ENCODE measurements around the gene TAC3.

TAC3 gene

DNA sequence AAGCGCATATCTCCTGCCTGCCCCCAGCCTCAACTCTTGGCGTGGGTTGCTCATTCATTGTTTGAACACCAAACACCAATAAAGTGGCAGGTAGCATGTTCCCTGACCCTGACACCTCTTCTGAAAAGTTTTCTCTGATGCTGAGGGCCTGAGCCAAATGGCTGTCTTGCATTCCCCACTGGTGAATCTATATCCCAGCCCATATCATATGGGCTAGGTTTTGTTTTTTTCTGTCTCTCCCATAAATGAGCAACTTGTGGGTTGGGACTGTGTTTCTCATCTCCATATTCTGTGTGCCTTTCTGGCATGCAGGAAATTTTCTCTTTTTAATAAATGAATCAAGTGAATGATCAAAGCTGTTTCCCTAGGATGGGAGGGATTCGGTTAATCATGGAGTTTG is 28.6 kb upstream of the TAC3 start:
- H3K4me3 ChIP-seq (replicated peaks; ENCODE audit: low read depth, low read length) = no peak overlapping the region
- TF ChIP-seq, protein P1, sequence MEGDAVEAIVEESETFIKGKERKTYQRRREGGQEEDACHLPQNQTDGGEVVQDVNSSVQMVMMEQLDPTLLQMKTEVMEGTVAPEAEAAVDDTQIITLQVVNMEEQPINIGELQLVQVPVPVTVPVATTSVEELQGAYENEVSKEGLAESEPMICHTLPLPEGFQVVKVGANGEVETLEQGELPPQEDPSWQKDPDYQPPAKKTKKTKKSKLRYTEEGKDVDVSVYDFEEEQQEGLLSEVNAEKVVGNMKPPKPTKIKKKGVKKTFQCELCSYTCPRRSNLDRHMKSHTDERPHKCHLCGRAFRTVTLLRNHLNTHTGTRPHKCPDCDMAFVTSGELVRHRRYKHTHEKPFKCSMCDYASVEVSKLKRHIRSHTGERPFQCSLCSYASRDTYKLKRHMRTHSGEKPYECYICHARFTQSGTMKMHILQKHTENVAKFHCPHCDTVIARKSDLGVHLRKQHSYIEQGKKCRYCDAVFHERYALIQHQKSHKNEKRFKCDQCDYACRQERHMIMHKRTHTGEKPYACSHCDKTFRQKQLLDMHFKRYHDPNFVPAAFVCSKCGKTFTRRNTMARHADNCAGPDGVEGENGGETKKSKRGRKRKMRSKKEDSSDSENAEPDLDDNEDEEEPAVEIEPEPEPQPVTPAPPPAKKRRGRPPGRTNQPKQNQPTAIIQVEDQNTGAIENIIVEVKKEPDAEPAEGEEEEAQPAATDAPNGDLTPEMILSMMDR (IDR thresholded peaks at IDR 0.05; ENCODE audit: low read length, missing control alignments) = no peak
- no peak for DNase-seq (ENCODE audit: low read depth)

DNA sequence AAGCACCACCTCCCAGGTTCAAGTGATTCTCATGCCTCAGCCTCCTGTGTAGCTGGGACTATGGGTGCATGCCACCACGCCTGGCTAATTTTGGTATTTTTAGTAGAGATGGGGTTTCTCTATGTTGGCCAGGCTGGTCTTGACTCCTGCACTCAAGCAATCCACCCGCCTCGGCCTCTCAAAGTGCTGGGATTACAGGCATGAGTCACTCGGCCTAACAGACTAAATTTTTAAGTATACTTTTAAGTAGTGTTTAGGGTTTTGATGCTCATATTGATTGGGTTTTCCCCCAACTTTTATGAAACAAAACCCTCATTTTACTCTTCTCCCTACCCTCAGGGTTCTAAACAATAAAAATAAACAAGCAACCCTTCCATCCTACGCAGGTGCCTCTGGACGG is 28.1 kb upstream of the TAC3 start:
- TF ChIP-seq, protein P1 (IDR thresholded peaks at IDR 0.05; ENCODE audit: low read length, missing control alignments) = no peak
- DNase-seq (ENCODE audit: low read depth) = no peak
- H3K4me3 ChIP-seq (replicated peaks; ENCODE audit: low read depth, low read length) = no peak overlapping the region

DNA sequence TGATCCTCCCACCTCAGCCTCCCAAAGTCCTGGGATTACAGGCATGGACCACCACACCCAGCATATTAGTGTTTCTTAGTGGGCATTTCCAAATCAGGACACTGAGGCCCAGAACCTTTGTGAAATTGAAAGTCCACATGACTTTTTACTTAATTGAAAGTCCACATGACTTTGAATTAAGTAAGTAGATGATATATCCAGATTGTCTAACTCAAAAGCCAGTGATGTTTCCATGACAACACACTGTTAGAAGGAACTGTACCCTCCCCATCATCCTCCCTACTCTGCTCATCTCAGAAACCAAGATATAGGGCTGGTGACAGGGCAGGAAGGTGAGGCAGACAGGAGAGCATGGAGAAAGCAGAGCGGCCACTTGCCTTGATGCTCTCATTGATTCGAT is 26.4 kb upstream of the TAC3 start:
- TF ChIP-seq, protein P1 (IDR thresholded peaks at IDR 0.05; ENCODE audit: low read length, missing control alignments) = no peak
- H3K4me3 ChIP-seq (replicated peaks; ENCODE audit: low read depth, low read length) = no peak overlapping the region
- no peak for DNase-seq (ENCODE audit: low read depth)

DNA sequence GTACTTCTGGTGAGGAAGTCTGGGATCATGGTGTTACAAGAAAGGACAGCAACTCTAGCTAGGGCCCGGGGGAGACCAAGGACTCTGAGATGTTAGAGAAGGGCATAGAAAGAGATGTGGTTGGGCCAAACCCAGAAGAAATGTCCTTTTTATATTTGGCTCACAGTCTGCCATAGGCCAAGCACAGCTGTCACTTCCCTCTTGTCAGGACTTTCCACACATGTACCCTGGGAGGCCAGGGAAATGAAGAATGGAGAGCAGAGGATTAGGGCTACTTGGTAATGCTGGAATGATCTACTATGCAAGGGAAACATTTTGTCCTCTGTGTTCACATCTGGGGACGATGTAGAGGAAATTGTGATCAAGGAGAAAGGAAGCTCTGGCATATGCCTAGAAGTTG is 24.4 kb upstream of the TAC3 start:
- H3K4me3 ChIP-seq (replicated peaks; ENCODE audit: low read depth, low read length) = no peak overlapping the region
- TF ChIP-seq, protein P1 (IDR thresholded peaks at IDR 0.05; ENCODE audit: low read length, missing control alignments) = no peak

DNA sequence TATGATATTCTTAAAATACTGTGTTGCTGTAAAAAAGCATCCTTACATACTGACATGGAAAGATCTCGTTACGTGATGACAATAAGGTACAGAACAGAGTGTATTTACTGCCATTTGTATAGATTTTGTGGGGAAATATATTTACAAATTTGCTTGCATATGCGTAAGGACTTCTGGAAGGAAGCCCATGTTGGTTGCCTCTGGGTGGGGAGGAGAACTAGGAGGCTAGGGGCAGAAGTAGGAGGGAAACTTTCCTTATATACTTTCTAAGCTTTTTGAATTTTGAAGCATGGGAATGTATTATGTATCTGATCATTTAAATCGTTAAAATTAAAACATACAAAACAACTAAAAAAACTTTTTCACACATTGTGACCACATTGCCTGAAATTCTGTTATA is 23.9 kb upstream of the TAC3 start:
- no peak for DNase-seq (ENCODE audit: low read depth)
- TF ChIP-seq, protein P1 (IDR thresholded peaks at IDR 0.05; ENCODE audit: low read length, missing control alignments) = no peak
- no peak overlapping the region for H3K4me3 ChIP-seq (replicated peaks; ENCODE audit: low read depth, low read length)

More for the DNA sequence above, 24.4 kb upstream of the TAC3 start:
- no peak for DNase-seq (ENCODE audit: low read depth)

DNA sequence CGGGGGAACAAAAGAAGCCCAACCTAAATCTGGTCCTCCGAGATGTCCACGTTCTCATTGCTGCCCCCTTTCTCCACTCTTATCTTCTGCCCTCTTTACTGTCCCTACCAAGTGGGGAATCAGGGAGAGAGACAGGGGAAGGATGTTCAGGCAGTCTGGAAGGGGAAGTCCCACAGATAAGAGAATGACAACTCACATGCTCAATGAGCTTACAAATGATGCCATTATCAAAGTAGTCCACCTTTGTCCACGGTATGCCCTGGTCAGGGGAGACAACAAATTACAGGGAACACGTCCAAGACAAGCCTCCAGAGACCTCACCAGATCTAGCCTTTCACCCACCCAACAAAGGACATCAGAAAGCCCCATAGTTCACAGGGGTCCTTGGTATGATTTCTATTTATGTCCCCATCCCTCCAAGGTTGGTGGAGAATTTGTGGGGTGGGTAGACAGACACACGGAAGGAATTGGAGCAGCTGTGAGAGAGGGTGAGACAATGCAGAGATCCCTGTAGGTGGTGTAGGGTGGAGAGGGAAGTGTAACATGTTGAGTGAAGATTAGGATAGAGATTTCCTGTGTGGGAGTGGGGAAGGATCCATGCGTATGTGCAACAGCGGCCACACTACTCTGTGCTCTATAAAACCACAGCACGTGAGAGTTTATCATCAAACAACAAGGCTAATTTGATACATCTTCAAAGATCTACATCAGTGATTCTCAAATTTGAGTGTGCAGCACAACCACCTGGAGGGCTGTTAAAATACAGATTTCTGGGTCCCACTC is 22.9 kb upstream of the TAC3 start:
- TF ChIP-seq, protein P1 (IDR thresholded peaks at IDR 0.05; ENCODE audit: low read length, missing control alignments) = no peak
- DNase-seq (ENCODE audit: low read depth) = no peak
- no peak overlapping the region for H3K4me3 ChIP-seq (replicated peaks; ENCODE audit: low read depth, low read length)

DNA sequence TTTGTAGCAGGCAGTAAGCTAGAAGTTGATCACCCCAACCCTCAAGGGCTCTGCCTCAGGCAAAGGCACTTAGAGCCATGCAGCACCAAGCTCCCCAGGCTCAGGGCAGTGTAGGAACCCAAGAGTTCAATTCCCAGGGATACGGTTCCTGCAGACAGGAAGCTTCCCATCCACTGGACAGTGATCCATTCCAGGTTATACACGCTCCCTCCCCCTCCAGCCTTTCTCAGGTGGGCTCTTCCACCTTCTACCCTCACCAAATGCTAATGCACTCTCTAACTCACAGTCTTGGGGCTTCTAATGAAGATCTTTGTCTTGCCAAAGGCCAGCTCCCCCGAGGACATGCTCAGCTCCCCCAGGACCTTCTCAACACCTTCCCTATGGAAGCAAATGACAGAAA is 20.9 kb upstream of the TAC3 start:
- TF ChIP-seq, protein P1 (IDR thresholded peaks at IDR 0.05; ENCODE audit: low read length, missing control alignments) = no peak
- DNase-seq (ENCODE audit: low read depth) = no peak

More for the DNA sequence above, 20.9 kb upstream of the TAC3 start:
- no peak overlapping the region for H3K4me3 ChIP-seq (replicated peaks; ENCODE audit: low read depth, low read length)

All from fibroblast of pulmonary artery (primary cell).